HUES64 (cell line): ENCODE results near the gene KIAA1210.
"Not testable (repeated sequence)": the region's sequence is repeated elsewhere in the genome, so short reads cannot be mapped to it uniquely, and the experiment has no call there.

ENCODE experiments used
- H3K27ac ChIP-seq: 2 replicates; pipeline ENCODE4 v1.7.0; 2013; ENCODE audit warnings: low read depth, low read length, inconsistent platforms
- H3K27me3 ChIP-seq: 2 replicates; pipeline ENCODE4 v1.6.1; 2013; ENCODE audit warnings: mild to moderate bottlenecking, low read length; ENCODE audit not compliant: insufficient read depth
- H3K36me3 ChIP-seq: 2 replicates; pipeline ENCODE4 v1.6.1; 2013; ENCODE audit warnings: mild to moderate bottlenecking, low read length; ENCODE audit not compliant: insufficient read depth
- H3K4me1 ChIP-seq: 2 replicates; pipeline ENCODE4 v1.6.1; 2013; ENCODE audit warnings: mild to moderate bottlenecking, low read length, moderate library complexity; ENCODE audit not compliant: insufficient read depth
- H3K4me3 ChIP-seq: 2 replicates; pipeline ENCODE4 v1.5.1; 2013; ENCODE audit warnings: mild to moderate bottlenecking, low read length, moderate library complexity
- H3K9ac ChIP-seq: 2 replicates; pipeline ENCODE4 v1.6.1; 2013; ENCODE audit warnings: mild to moderate bottlenecking, low read depth, low read length
- H3K9me3 ChIP-seq: 2 replicates; pipeline ENCODE4 v1.6.1; 2013; ENCODE audit warnings: low read depth, low read length; ENCODE audit not compliant: insufficient read depth
- WGBS: fragments of 150-250, 120-280 bp; methylation state at CpG from one replicate; pipeline ENCODE4 v1.1.7; 2013; ENCODE audit warnings: missing lambda C conversion rate; 5-methylcytosine and 5-hydroxymethylcytosine counted together

KIAA1210 gene

DNA sequence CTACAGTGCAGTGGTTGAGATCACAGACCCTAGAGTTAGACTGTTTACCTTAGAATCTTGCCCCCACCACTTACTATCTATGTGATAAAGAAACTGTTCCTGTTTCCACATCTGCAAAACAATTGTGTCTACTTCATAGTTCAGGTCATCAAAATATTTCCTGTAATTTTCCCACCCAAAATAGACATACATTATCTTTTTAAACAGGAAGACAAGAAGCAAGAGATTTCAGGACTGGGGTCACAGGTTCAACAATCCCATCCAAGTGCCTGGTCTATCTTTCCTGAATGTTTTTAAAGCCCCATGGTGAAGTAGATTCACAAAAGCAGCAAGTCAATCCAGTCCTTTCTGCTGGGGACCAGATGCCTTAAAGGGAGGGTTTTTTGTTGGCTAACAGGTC, 96.6 kb downstream of the KIAA1210 start:
- Histone ChIP-seq H3K9me3 (0 out of 2 replicates have a peak, but pooled peaks cover 2% of the 10 kb centered on the region), H3K4me3 (no peak overlapping the region), H3K27me3 (no peaks in the 10 kb centered on the region), H3K27ac (no peak overlapping the region), H3K36me3 (no peaks in the 10 kb centered on the region), H3K9ac (no peak overlapping the region), H3K4me1 (no peaks in the 10 kb centered on the region)

DNA sequence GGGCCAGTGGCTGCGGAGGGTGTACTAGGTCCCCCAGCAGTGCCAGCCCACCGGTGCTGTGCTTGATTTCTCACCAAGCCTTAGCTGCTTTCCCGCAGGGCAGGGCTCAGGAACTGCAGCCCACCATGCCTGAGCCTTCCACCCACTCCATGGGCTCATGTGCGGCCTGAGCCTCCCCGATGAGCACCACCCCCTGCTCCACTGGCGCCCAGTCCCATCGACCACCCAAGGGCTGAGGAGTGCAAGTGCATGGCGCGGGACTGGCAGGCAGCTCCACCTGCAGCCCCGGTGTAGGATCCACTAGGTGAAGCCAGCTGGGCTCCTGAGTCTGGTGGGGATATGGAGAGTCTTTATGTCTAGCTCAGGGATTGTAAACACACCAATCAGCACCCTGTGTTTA, 98.0 kb downstream of the KIAA1210 start:
- 95% methylated on average over 10 of the region's 10 CpGs for WGBS

DNA sequence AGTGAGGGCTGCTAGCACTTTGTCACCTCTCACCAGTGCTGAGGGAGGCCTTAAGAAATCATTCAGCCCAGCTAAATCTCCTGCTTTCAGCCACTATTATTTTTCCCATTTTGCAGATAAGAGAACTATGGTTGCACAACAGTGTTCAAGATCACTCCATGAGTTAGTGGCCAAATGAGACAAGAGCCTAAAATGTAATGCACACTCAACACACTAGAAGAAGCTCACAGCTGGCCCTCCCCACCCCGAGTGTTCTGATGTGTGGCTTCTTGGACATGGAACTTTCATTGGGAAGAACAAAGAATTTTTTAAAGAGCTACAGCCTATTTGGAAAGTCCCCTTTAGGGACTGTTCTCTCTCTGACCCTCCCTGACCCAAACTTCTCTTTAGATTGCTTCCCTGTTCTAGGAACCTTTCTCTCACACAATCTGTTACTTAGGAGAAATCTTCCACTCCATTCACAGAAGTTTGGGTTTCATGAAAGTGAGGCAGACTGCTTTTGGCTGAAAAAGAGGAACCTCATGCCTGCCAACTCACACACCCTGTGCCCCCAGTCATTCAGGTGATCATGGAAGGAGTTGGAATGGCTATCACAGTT, 98.8 kb downstream of the KIAA1210 start:
- WGBS, result no CpG with 5 or more reads among the region's 1 CpG
- Histone ChIP-seq H3K9me3 (no peaks in the 10 kb centered on the region), H3K9ac (no peak overlapping the region), H3K4me3 (no peak overlapping the region), H3K4me1 (no peaks in the 10 kb centered on the region), H3K27me3 (no peaks in the 10 kb centered on the region), H3K27ac (no peak overlapping the region), H3K36me3 (no peaks in the 10 kb centered on the region)

More for the DNA sequence above, 98.0 kb downstream of the KIAA1210 start:
- not testable (repeated sequence) for H3K9ac ChIP-seq, H3K27me3 ChIP-seq, H3K4me1 ChIP-seq, H3K4me3 ChIP-seq, H3K27ac ChIP-seq, H3K36me3 ChIP-seq, H3K9me3 ChIP-seq
